Measurements from ENCODE around the gene ACVRL1.

ACVRL1 gene

GRCh38 chr12:51917041-51917590 lies 9.8 kb downstream of the ACVRL1 start:
- DNase-seq (ENCODE audit: low spot score), result no peak

GRCh38 chr12:51917746-51918453 lies 10.6 kb downstream of the ACVRL1 start:
- no peak for DNase-seq (ENCODE audit: low spot score)

GRCh38 chr12:51920046-51920445 lies 12.7 kb downstream of the ACVRL1 start:
- no peak for DNase-seq (ENCODE audit: low spot score)

GRCh38 chr12:51921017-51921725 lies 13.9 kb downstream of the ACVRL1 start:
- no peak for DNase-seq (ENCODE audit: low spot score)

GRCh38 chr12:51922146-51922545 lies 14.8 kb downstream of the ACVRL1 start:
- DNase-seq (ENCODE audit: low spot score), result no peak

- peak; percentile 68 for DNase-seq (ENCODE audit: low spot score)
Measured at GRCh38 chr12:51922762-51923505, 15.6 kb downstream of the ACVRL1 start.

- DNase-seq (ENCODE audit: low spot score), result peak; percentile 67
Measured at GRCh38 chr12:51923506-51924365, 16.4 kb downstream of the ACVRL1 start.

- no peak for DNase-seq (ENCODE audit: low spot score)
Measured at GRCh38 chr12:51924551-51925319, 17.4 kb downstream of the ACVRL1 start.

GRCh38 chr12:51925346-51926063 lies 18.2 kb downstream of the ACVRL1 start:
- DNase-seq (ENCODE audit: low spot score), result no peak

GRCh38 chr12:51926064-51926632 lies 18.8 kb downstream of the ACVRL1 start:
- DNase-seq (ENCODE audit: low spot score), result no peak

- no peak for DNase-seq (ENCODE audit: low spot score)
Measured at GRCh38 chr12:51926718-51927117, 19.4 kb downstream of the ACVRL1 start.

- no peak for DNase-seq (ENCODE audit: low spot score)
Measured at GRCh38 chr12:51932218-51933076, 25.1 kb downstream of the ACVRL1 start.

- DNase-seq (ENCODE audit: low spot score), result no peak
Measured at GRCh38 chr12:51934080-51934479, 26.8 kb downstream of the ACVRL1 start.

GRCh38 chr12:51937926-51938325 lies 30.6 kb downstream of the ACVRL1 start:
- no peak for DNase-seq (ENCODE audit: low spot score)

GRCh38 chr12:51938726-51939125 lies 31.4 kb downstream of the ACVRL1 start:
- DNase-seq (ENCODE audit: low spot score), result no peak

GRCh38 chr12:51941011-51941581 lies 33.8 kb downstream of the ACVRL1 start:
- DNase-seq (ENCODE audit: low spot score), result no peak

- no peak for DNase-seq (ENCODE audit: low spot score)
Measured at GRCh38 chr12:51941604-51942003, 34.3 kb downstream of the ACVRL1 start.

- DNase-seq (ENCODE audit: low spot score), result no peak
Measured at GRCh38 chr12:51942056-51942455, 34.8 kb downstream of the ACVRL1 start.

Measured in AG08395 (cell line).